ENCODE data around the gene SHISAL2A. TPM values are rescaled to one million over a fixed set of nuclear protein-coding genes. Genes with fewer than 3 reads are reported as not detected.
A peak's percentile ranks its signal among the peaks of the same experiment; 100 is the strongest.
"Not testable (repeated sequence)": the region's sequence is repeated elsewhere in the genome, so short reads cannot be mapped to it uniquely, and the experiment has no call there.

Gene SHISAL2A
- total and polyA plus RNA-seq, 7 donors = 0.13 to 1.6 (median 0.28) TPM

DNA sequence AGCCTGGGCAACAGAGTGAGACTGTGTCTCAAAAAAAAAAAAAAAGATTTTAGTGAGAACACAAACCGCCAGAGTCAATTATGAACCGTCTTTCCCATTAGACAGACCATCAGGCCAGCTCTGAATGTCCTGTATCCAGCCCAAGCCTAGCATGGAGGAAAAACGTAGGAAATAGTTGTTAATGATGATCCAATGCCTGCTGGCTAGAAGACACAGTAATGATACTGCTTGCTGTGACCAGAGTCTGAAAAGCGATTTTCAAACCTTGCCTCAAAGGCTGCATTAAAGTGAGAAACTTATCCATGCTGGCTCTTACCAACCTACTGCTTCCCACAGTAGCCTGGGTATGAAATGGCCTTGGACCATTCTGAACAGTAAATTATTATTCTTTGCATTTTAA lies 48.2 kb downstream of the SHISAL2A start:
- WGBS, 3 donors = 82 to 84% (median 83%) methylated on average over 4 of the region's 4 CpGs

DNA sequence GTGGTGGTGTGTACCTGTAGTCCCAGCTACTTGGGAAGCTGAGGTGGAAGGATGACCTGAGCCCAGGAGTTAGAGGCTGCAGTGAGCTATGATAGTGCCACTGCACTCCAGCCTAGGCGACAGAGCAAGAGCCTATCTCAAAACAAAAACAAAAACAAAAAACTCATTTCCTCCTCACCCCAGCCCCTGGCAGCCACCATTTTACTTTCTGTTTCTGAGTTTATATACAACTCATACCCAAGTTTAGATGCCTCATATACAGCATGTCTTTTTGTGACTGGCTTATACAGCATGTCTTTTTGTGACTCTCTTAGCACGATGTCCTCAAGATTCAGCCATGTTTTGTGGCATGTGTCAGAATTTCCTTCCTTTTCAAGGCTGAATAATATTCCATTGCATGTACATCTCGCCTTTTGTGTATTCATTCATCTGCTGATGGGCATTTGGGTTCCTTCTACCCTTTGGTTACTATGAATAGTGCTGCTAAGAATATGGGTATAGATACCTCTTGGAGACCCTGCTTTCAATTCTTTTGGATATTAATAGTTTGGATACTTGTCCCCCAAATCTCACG lies 50.5 kb downstream of the SHISAL2A start:
- Histone ChIP-seq H3K36me3 (ENCODE audit: insufficient read depth in 1 of 2, low read depth in 1 of 2) (peaks cover 5 to 30% of the 10 kb centered on the region in 2 donors), H3K27me3 (ENCODE audit: insufficient read depth in 3 of 3, low read length in 2 of 3) (no peaks in the 10 kb centered on the region), H3K9me3 (no peaks in the 10 kb centered on the region), H3K4me3 (no peak overlapping the region), H3K4me1 (peaks cover 8% of the 10 kb centered on the region), H3K27ac (no peak overlapping the region)
- TF ChIP-seq, protein P1, sequence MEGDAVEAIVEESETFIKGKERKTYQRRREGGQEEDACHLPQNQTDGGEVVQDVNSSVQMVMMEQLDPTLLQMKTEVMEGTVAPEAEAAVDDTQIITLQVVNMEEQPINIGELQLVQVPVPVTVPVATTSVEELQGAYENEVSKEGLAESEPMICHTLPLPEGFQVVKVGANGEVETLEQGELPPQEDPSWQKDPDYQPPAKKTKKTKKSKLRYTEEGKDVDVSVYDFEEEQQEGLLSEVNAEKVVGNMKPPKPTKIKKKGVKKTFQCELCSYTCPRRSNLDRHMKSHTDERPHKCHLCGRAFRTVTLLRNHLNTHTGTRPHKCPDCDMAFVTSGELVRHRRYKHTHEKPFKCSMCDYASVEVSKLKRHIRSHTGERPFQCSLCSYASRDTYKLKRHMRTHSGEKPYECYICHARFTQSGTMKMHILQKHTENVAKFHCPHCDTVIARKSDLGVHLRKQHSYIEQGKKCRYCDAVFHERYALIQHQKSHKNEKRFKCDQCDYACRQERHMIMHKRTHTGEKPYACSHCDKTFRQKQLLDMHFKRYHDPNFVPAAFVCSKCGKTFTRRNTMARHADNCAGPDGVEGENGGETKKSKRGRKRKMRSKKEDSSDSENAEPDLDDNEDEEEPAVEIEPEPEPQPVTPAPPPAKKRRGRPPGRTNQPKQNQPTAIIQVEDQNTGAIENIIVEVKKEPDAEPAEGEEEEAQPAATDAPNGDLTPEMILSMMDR (IDR thresholded peaks at IDR 0.05) = no peak
- DNase-seq (no peak), ATAC-seq (no peak)
- intact Hi-C loops (cut with DNase I) = loop anchor here in 1 of 2 donors (10.0 kb wide), 1 partner anchor 199 kb away; no protein-coding TSS in a partner anchor
- WGBS, 3 donors = 87 to 94% (median 90%) methylated on average over 4 of the region's 4 CpGs

More for the DNA sequence above, 48.2 kb downstream of the SHISAL2A start:
- intact Hi-C loops (cut with DNase I) = loop anchor here in 1 of 2 donors (10.0 kb wide), 1 partner anchor 196 kb away; no protein-coding TSS in a partner anchor
- Histone ChIP-seq H3K36me3 (ENCODE audit: insufficient read depth in 1 of 2, low read depth in 1 of 2) (peaks cover 0 to 11% of the 10 kb centered on the region in 2 donors), H3K9me3 (no peaks in the 10 kb centered on the region), H3K27ac (no peak overlapping the region), H3K4me1 (peaks cover 31% of the 10 kb centered on the region), H3K4me3 (no peak overlapping the region), H3K27me3 (ENCODE audit: insufficient read depth in 3 of 3, low read length in 2 of 3) (no peaks in the 10 kb centered on the region)
- TF ChIP-seq, protein P1 (IDR thresholded peaks at IDR 0.05) = no peak
- DNase-seq (no peak), ATAC-seq (no peak)

DNA sequence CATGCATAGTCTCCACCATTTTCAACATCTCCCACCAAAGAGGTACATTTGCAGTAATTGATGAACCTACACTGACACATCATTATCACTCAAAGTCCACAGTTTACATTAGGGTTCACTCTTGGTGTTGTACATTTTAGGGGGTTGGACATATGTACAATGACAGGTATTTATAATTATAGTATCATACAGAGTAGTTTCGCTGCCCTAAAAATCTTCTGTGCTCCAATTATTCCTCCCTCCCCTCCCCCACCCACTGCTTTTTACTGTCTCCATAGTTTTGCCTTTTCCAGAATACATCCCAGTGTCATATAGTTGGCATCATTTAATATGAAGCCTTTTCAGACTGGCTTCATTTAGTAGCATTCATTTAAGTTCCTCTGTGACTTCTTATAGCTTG lies 51.6 kb downstream of the SHISAL2A start:
- no peak for ATAC-seq
- no peak for DNase-seq
- TF ChIP-seq, protein P1 (IDR thresholded peaks at IDR 0.05) = no peak
- WGBS, 3 donors = 79 to 95% (median 86%) methylated on average over 1 of the region's 1 CpG
- H3K36me3 ChIP-seq (ENCODE audit: insufficient read depth in 1 of 2, low read depth in 1 of 2) = peaks cover 5 to 40% of the 10 kb centered on the region in 2 donors
- no peaks in the 10 kb centered on the region for H3K9me3 ChIP-seq
- H3K27ac ChIP-seq = no peak overlapping the region
- intact Hi-C loops (cut with DNase I) = loop anchor here in 1 of 2 donors (10.0 kb wide), 1 partner anchor 200 kb away; no protein-coding TSS in a partner anchor
- H3K4me1 ChIP-seq = peaks cover under 1% of the 10 kb centered on the region
- no peak overlapping the region for H3K4me3 ChIP-seq
- H3K27me3 ChIP-seq (ENCODE audit: insufficient read depth in 3 of 3, low read length in 2 of 3) = no peaks in the 10 kb centered on the region

DNA sequence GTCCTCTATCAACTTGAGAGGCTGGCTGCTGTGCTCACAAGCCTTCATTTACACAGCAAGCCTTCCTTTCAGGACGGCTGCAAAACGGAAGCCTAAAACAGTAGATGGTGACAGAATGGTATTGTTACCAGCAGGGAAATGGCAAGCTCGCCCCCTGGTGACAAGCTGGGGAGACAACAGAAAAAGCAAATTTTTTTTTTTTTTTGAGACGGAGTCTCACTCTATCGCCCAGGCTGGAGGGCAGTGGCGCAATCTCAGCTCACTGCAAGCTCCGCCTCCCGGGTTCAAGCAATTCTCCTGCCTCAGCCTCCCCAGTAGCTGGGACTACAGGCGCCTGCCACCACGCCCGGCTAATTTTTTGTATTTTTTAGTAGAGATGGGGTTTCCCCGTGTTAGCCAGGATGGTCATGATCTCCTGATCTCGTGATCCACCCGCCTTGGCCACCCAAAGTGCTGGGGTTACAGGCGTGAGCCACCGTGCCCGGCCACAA lies 53.3 kb downstream of the SHISAL2A start:
- TF ChIP-seq, protein P1 (IDR thresholded peaks at IDR 0.05) = peak; percentile 73
- DNase-seq (peak; percentile 54 to 84), ATAC-seq (peak; percentile 80 to 90 (median 87))
- H3K9me3 ChIP-seq; H3K4me3 ChIP-seq; H3K27me3 ChIP-seq (ENCODE audit: insufficient read depth in 3 of 3, low read length in 2 of 3); H3K27ac ChIP-seq; H3K4me1 ChIP-seq: not testable (repeated sequence)
- WGBS, 3 donors = 47 to 62% (median 56%) methylated on average over 15 to 17 of the region's 17 CpGs
- intact Hi-C loops (cut with DNase I) = loop anchor here in 1 of 2 donors (10.0 kb wide), 1 partner anchor 202 kb away; no protein-coding TSS in a partner anchor
- peaks cover 5 to 57% of the 10 kb centered on the region in 2 donors for H3K36me3 ChIP-seq (ENCODE audit: insufficient read depth in 1 of 2, low read depth in 1 of 2)

Measured in psoas muscle (tissue), 8 donors.